NCI-H2029 treated with DMSO at 0.1 percent for 48 hours (cell line): ENCODE results near the gene SNAPC2.
A peak's percentile ranks its signal among the peaks of the same experiment; 100 is the strongest.
"Not testable (repeated sequence)": the region's sequence is repeated elsewhere in the genome, so short reads cannot be mapped to it uniquely, and the experiment has no call there.

Experiments used
- DNase-seq: peaks from one replicate; lab custom pipeline; 2025; lab: John Stamatoyannopoulos, UW

The SNAPC2 gene

GRCh38 chr19:7888145-7888825 lies 31.9 kb upstream of the SNAPC2 start, which contains the start of gene LRRC8E:
Gene LRRC8E (plus strand): TSS chr19:7888510. CDS start chr19:7895604, 7,094 bp downstream.
- no peak for DNase-seq

GRCh38 chr19:7888826-7889217 lies 31.3 kb upstream of the SNAPC2 start:
- no peak for DNase-seq

GRCh38 chr19:7893362-7894101 lies 26.6 kb upstream of the SNAPC2 start:
- DNase-seq: not testable (repeated sequence)

- no peak for DNase-seq
Observed at GRCh38 chr19:7894612-7895309, 25.4 kb upstream of the SNAPC2 start.

- no peak for DNase-seq
Observed at GRCh38 chr19:7895565-7895964, 24.6 kb upstream of the SNAPC2 start.

GRCh38 chr19:7897292-7897691 lies 22.8 kb upstream of the SNAPC2 start:
- no peak for DNase-seq

- no peak for DNase-seq
Observed at GRCh38 chr19:7898967-7899366, 21.2 kb upstream of the SNAPC2 start.

GRCh38 chr19:7899751-7900378 lies 20.3 kb upstream of the SNAPC2 start:
- DNase-seq: no peak

- no peak for DNase-seq
Observed at GRCh38 chr19:7900401-7900870, 19.7 kb upstream of the SNAPC2 start.

- no peak for DNase-seq
Observed at GRCh38 chr19:7900931-7901330, 19.2 kb upstream of the SNAPC2 start.

- no peak for DNase-seq
Observed at GRCh38 chr19:7901337-7901736, 18.8 kb upstream of the SNAPC2 start.

- DNase-seq: no peak
Observed at GRCh38 chr19:7902796-7903243, 17.3 kb upstream of the SNAPC2 start.

- peak; percentile 92 for DNase-seq
Observed at GRCh38 chr19:7903244-7904073, 16.7 kb upstream of the SNAPC2 start, which contains the start of gene MAP2K7. Gene MAP2K7 (plus strand): TSS chr19:7903877. CDS start chr19:7903945, 68 bp downstream.

- DNase-seq: no peak
Observed at GRCh38 chr19:7904074-7905020, 15.8 kb upstream of the SNAPC2 start.

- no peak for DNase-seq
Observed at GRCh38 chr19:7905268-7905667, 14.9 kb upstream of the SNAPC2 start.

- no peak for DNase-seq
Observed at GRCh38 chr19:7905859-7906258, 14.3 kb upstream of the SNAPC2 start.

GRCh38 chr19:7907122-7907521 lies 13.0 kb upstream of the SNAPC2 start:
- DNase-seq: no peak

- DNase-seq: no peak
Observed at GRCh38 chr19:7907544-7907943, 12.6 kb upstream of the SNAPC2 start.

- DNase-seq: no peak
Observed at GRCh38 chr19:7908078-7908699, 11.9 kb upstream of the SNAPC2 start.
